COLO668 (cell line): ENCODE results near the gene M1AP.
A peak's percentile ranks its signal among the peaks of the same experiment; 100 is the strongest.

Experiments
- DNase-seq: peaks from one replicate; lab custom pipeline; 2025; ENCODE audit not compliant: unreplicated experiment; lab: John Stamatoyannopoulos, UW

Gene M1AP

DNA sequence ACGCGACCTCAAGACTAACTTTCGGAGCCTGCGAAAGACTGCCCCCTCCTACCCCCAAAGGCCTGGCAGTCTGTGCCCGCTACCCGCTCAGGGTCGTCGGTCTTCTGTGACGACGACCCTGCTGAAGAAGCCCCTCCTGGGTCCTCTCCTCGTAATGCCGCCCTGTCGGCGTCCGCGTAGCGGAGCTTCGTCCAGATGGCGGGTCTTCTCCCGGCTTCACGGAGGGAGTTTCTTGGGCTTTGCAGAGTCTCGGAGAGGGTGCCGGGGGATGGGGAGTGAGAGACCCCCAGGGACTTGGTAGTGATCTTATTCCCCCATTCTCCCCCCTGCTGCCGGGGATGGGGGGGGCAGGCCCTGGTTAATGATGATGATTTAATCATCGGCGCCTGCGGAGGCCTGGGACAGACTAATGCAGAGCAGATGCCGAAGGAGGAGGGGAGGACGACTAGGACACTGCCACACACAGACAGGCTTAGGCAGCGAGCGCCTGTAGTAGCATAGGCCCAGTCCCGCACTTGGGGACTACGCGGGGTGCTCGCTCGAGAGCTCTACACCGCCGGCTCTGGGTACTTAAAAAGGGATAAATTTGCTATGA is 140.1 kb downstream of the M1AP start:
- DNase-seq, result peak; percentile 36
